CD4-positive, alpha-beta T cell treated with Interleukin-17A for 4 hours (primary cell): ENCODE data around the gene TPRX2.
"Not testable (repeated sequence)": the region's sequence is repeated elsewhere in the genome, so short reads cannot be mapped to it uniquely, and the experiment has no call there.

Source experiments
- DNase-seq: peaks from one replicate; pipeline ENCODE4 v3.0.0-alpha.2; 2020; ENCODE audit warnings: mixed read lengths

TPRX2 gene

DNA sequence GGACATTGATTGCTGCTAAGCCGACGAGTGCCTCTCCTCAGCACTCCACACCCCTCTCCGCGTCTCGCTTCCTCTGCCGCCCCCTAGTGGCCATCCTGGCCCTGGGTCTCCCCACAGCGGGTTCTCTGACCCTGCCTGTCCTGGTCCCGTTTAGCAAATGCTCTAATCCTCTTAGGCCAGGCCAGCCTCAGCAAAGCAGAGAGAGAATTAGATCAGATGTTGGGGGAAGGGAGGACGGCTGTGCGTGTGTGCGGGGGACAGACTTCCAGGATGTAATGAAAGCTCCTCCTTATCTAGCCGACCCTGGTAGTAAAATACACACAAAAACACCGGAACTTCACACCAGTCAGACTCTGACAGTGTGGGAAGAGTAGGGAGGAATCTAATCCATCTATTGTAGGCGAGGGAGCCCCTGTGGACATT lies 4.5 kb downstream of the TPRX2 start:
- peak; percentile 88 for DNase-seq

DNA sequence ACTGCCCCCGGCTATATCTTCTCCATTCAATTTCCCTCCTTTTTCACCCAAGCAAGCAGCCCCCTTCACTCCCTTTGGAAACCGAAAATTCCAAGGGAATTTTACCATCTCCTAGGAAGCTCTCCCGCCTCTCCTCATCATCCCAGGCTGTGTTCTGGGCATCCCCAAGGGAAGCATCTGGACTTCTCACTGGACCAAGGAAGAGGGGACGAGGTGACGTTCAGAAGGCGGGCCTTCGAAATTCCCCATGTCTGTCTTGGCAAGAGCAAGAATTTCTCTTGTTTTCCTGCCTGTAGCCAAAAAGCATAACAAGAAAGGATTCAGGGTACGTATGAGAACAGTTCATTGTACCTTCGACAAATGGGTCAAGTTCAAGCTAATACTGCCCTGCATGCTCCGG lies 6.1 kb downstream of the TPRX2 start:
- DNase-seq = no peak

DNA sequence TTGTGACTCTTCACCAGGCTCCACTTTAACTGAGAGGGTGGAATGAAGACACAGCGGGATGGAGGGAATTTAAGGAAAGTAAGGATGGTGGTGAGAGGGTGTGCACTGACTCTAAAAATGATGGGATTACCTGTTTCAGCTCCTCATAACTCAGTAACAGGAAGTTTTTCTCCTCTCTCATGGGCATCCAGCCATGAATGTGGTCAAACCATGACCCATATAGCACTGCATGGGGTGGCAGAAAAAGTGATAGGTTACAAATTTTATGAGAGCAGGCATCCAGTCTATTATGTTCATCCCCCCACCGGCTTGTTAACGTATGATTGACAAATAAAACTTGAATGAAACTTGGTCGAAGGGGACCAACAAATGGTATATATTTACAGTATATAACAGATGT lies 19.9 kb downstream of the TPRX2 start:
- DNase-seq = no peak

DNA sequence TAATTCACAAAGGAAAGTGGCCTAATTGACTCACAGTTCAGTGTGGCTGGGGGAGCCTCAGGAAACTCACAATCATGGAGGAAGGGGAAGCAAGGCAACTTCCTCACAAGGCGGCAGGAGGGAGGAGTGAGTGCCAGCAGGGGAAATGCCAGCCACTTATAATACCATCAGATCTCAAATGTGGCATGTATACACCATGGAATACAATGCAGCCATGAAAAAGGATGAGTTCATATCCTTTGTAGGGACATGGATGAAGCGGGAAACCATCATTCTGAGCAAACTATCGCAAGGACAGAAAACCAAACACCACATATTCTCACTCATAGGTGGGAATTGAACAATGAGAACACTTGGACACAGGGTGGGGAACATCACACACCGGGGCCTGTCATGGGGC lies 20.4 kb downstream of the TPRX2 start:
- DNase-seq = not testable (repeated sequence)

DNA sequence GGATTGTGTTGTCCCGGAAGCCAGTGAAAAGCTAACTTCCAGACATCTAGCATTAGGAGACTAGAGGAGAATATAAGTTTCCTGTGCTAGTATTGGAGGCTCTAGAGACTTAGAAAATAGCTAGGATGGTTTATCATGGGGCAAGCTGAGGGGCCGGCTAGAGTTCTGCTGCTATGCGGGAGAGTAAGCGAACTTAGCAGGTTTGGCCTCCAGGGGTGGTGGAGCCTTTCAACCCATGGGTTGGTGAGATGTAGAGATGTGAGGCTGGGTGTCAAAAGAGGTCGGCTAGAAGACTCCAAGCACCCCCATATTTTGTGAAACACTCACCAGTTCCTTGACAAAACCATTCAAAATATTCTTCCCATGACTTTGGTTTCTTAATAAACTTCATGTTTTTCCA lies 22.7 kb downstream of the TPRX2 start:
- no peak for DNase-seq

DNA sequence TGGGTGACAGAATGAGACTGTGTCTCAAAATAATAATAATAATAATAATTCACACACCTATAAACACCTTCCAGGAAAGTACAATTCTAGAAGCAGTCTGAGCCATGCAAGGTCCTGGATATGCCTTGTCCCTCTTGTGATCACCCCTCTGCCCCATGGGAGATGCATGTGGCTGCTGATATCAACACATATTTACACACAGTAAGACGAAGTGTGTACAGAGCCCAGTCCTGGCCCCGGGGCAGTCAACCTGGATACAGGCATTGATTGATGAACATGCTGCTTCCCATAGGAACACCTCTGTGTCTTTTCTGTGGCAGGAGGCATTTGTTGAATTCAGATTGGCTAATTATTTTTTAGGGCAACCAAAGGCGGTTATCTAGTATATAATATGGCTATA lies 23.9 kb downstream of the TPRX2 start:
- DNase-seq = no peak

DNA sequence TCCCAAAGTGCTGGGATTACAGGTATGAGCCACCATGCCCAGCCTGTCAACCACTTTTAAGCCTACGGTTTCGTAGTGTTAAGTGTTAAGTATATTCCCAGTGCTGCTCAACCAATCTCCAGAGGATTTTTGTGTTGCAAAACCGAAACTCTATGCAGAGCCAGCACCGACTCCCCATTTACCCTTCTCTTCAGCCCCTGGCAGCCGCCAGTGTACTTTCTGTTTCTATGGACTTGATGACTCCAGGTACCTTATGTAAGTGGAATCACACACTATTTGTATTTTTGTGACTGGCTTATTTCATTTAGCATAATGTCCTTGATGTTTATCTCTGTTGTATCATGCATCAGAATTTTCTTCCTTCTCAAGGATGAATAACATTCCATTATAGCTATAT lies 26.0 kb downstream of the TPRX2 start:
- no peak for DNase-seq

DNA sequence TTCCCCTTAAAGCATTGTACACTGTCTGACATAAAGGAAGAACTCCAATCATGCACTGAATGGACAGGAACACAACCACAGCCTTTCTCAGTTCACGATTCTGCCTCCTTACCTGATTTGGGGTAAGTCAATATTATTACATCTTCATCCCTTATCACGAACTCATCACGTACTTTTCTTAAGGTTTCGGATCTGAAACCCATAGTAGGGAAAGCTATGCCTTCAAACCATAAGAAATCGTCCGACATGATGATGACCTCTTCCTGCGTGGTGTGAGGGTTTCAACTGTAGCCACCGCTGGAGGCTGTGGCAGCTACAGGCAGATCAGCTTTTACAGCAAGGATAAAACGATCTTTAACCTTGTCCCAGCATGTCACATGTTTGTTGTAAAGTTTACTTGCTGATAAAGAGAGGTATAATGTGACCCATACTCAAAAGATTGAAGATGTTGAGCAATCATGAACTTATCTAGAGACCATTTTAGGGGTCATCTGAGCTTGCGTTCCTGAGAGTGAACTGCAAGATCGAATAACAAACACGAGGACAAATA lies 27.1 kb downstream of the TPRX2 start, which contains the start of gene SULT2A1:
Gene SULT2A1, minus strand, starts transcription at position 306 of the 550 bp plus-strand sequence. Its CDS starts 58 bp downstream, at position 248.
- DNase-seq = no peak

DNA sequence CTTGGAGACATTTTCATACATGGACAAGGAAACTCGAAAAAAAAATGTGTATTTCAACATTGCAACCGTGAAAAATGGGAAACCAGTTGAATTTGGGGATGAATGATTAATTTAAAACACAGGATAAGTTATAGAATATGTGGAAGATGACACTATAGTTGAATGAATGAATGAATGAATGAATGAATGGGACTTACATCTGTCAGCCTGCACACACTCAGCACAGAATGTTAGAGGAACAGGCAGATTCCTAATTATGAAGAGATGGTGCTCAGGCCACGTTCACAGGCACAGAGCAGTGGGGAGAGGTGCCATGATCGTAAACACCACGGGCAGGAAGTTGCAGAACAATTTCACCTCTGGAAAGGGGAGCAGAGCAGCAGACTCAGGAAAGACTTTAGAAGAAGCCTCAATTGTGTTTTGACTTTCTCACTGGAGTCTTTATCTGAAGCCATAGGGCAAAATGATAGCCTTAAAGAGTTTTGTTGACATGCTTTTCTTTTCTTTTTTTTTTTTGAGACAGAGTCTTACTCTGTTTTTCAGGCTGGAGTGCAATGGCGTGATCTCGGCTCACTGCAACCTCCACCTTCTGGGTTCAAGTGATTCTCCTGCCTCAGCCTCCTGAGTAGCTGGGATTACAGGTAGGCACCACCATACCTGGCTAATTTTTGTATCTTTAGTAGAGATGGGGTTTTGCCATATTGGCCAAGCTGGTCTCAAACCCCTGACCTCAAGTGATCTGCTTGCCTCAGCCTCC lies 32.0 kb downstream of the TPRX2 start:
- DNase-seq = no peak

DNA sequence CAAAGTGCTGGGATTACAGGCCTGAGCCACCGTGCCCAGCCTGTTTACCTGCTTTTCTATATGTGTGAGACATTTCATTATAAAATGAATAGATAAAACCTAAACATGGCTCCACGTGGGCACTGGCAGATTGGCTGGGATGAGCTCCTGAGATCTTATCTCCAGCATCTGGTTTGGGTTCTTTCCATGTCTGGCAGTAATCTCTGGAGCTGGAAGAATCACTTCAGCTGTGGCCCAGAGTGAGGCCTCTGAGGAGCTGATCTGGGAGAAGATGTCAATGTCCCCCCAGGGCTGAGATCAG lies 32.5 kb downstream of the TPRX2 start:
- no peak for DNase-seq

DNA sequence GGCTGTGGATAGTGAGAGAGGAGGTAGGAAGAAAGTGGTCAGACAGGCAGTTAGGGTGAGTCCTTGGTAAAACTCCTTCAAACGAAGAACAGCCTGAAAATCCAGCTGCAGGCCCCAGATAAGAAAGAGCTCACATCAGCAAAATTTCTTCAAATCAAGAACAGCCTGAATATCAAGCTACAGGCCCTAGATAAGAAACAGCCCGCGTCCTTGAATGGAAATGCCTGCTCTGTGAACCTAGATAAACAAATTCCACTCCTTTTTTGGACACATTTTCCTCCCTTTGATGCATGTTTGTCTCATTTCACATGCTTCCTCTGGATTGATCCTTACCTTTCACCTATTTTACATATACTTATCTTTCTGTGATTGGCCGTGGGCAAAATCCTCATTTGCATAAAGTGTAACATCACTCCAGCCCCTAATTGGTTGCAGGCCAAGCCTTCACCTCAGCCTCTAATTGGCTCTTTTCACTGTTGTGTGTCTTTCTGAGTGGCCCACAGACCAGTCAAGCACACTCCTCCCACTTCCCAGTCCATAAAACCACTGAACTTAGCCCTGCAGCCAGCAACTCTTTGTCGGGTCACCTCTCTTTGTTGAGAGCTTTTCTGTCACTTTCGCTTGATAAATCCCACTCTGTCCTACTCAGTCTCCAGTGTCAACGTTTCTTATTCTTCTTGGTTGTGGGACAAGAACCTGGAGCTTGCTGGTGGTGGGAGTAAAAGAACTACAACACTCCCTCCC lies 33.1 kb downstream of the TPRX2 start:
- DNase-seq = no peak

DNA sequence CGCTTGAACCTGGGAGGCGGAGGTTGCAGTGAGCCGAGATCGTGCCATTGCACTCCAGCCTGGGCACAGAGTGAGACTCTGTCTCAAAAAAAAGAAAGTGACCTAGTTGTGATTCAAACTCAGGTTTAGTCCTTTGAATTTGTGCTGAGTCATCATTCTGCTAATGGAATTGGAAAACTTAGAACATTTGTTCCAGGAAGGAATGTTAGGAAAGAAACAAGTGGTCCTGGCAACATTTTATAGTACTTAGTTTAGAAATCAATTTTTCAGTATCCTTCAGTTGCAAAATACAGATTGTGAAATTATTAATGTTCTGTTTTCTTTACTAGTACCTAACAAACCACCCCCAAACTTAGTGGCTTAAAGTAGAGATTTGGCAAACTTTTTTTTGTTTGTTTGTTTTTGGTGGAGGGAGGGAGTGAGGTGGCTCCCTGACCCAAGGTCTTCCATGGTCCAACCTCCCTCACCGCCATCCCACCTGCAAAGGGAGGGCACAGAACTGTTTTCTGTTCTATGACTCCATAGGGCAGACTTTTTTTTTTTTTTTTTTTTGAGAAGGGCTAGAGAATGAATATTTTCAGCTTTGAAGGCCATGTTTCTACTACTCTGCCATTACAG lies 36.2 kb downstream of the TPRX2 start:
- DNase-seq = no peak

DNA sequence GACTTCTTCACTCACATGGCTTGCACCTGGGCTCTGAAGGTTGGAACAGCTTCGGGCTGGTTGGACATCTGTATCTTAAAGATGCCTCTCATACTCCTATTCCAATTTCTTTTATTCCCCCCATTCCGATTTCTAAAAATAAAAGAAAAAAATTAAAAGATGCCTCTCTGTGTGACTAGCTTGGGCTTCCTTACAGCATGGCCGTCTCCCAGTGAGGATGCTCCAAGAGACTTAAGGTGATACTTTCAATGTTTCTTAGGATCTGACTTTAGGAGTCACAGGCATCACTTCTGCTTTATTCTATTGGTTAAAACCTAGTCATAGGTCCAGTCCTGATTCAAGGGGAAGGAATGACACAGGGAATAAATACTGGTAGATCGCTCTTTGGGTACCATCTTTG lies 37.0 kb downstream of the TPRX2 start:
- DNase-seq = no peak

DNA sequence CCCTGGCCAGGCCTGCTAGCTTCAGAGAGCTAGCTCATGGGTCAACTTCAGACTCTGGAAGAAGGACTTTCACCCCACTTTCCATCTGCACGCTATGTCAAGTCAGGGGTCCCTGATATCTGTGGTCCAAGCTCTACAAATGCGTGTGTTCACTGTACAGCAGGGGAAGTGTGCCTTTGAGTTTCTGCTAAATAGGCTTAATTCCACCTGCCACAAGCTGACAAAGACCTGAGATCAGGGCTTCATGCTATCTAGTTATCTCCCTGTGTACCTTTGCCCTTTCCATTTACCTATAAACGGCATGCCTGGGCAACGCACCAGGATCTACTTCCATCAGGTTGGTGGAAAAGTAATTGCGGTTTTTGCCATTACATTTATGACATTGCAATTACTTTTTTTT lies 37.7 kb downstream of the TPRX2 start:
- DNase-seq = no peak

DNA sequence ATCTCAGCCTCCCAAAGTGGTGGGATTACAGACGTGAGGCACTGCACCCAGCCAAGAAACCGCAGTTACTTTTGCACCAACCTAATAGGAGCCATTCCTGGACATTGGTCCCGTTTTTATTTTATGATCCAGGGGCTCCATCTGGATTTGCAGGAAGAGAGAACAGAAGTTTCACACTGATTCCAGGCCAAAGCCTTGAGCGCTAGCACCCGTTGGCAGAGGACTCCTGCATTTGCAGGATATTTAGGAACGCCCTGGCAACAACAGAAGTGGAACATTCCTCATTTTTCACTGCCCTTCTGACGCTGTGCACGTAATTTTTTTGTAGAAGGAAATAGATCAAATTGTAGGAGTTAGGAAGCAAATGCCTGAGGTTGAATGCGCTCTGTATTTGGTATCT lies 38.8 kb downstream of the TPRX2 start:
- no peak for DNase-seq

DNA sequence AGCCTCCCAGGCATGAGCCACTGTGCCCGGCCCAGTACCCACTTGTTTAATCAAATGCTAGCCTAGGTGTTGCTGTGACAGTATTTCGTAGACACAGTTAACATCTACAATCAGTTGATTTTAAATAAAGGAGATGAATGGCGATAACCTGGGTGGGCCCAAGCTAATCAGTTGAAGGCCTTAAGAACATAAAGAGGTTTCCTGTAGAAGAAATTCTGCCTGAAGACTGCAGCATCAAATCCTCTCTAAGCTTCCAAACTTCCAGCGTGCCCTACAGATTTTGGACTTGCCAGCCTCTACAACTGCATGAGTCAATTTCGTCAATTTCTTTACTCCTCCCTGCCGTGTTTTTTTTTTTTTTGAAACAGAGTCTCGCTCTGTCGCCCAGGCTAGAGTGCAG lies 40.3 kb downstream of the TPRX2 start:
- DNase-seq = no peak

DNA sequence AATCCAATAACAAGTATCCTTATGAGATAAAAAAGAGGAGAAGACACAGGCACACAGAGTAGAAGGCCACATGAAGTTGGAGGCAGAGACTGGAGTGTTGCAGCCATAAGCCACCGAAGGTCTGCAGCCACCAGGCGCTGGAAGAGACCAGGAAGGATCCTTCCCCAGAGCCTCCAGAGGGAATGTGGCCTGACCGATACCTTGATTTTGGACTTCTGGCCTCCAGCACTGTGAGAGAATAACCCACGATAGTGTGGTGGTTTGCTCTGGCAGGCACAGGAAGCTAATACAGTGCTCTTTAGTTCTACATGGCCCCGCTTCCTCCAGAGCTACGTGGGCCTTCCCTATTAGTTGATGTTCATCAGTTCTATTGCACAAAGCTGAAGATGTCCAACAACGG lies 42.3 kb downstream of the TPRX2 start:
- DNase-seq = no peak

DNA sequence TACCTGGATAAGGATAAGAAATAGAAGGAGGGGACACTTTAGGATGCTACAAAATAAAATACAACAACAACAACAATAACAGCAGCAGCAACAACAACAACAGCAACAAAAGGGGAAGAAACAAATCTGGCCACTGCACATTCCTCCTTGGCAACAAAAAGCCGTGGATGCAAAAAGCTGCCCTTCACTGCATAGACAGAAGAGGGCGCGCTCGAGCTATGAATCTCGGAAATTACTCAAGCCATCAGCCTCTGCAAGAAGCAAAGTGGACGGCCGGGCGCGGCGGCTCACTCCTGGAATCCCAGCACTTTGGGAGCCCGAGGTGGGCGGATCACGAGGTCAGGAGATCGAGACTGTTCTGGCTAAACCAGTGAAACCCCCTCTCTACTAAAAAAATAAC lies 50.3 kb downstream of the TPRX2 start:
- not testable (repeated sequence) for DNase-seq

DNA sequence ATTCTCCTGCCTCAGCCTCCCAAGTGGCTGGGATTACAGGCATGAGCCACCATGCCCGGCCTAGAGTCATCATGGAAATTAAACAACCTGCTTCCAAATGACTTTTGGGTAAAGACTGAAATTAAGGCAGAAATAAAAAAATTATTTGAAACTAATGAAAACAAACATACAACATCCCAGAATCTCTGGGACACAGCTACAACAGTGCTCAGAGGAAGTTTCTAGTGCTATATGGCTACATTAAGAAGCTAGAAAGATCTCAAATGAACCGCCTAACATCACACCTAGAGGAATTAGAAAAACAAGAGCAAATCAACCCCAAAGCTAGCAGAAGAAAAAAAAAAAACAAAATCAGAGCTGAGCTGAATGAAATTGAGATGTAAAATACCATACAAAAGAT lies 51.2 kb downstream of the TPRX2 start:
- not testable (repeated sequence) for DNase-seq
